ENCODE measurements around the gene CORO2A. TPM values are rescaled to one million over a fixed set of nuclear protein-coding genes. Genes with fewer than 3 reads are reported as not detected.

The CORO2A gene
- total RNA-seq, 1 experiment from 2014 or later: 1.7 TPM

DNA sequence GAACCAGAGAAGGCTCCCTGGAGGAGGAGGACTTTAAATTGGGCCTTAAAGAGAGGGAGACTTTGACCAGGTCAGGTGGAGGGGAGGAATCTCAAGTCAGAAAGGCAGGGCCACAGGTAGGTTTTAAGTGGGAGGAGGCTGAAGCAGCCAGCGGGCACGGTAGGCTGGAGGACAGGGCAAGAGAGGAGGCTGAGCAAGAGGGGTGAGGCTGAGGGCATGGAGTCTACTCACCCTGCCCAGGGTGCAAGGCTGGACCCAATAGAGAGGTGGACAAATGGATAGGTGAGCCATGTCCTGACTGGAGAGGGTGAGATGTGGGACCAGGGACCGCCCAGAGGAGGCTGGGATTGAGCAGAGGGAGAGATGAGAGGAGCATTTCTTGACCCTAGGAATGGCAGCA, 47.8 kb downstream of the CORO2A start:
- Histone ChIP-seq H4K20me1 (ENCODE audit: insufficient read depth, low read depth, low read length) (no peaks in the 10 kb centered on the region), H3K36me3 (ENCODE audit: insufficient read depth, low read length) (no peaks in the 10 kb centered on the region), H3K4me2 (ENCODE audit: low read depth, low read length, poor library complexity, severe bottlenecking) (no peak overlapping the region), H3K9me2 (replicated peaks; ENCODE audit: insufficient read depth, low read length) (no peaks in the 10 kb centered on the region), H3K9ac (ENCODE audit: low read length) (no peak overlapping the region), H3K27me3 (ENCODE audit: low read length) (no peaks in the 10 kb centered on the region), H2AFZ (ENCODE audit: low read length) (no peak overlapping the region), H3K79me2 (ENCODE audit: low read length) (no peaks in the 10 kb centered on the region), H3K4me3 (ENCODE audit: low read length) (no peak overlapping the region), H3K27ac (ENCODE audit: low read length) (no peak overlapping the region), H3K9me3 (ENCODE audit: low read length) (no peaks in the 10 kb centered on the region), H3K4me1 (ENCODE audit: low read length) (peaks cover 10% of the 10 kb centered on the region)
- no peak for DNase-seq

DNA sequence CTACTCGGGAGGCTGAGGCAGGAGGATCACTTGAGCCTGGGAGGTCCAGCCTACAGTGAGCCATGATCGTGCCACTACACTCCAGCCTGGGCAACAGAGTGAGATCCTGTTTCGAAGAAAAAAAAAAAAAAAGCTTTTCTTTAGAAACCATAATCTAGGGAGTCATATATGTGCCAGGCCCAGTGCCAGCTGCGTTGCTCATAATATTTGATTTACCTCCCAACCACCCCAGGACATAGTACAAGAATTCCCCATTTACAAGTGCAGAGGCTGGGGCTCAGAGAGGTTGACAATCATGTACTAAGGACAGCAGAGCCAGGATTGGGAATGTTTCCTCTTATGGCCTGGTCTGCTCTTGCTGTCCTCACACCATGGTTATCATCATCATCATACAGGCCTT, 48.4 kb downstream of the CORO2A start:
- H3K79me2 ChIP-seq (ENCODE audit: low read length): no peaks in the 10 kb centered on the region
- H3K4me3 ChIP-seq (ENCODE audit: low read length): no peak overlapping the region
- no peaks in the 10 kb centered on the region for H3K9me3 ChIP-seq (ENCODE audit: low read length)
- no peak overlapping the region for H3K27ac ChIP-seq (ENCODE audit: low read length)
- no peaks in the 10 kb centered on the region for H3K9me2 ChIP-seq (replicated peaks; ENCODE audit: insufficient read depth, low read length)
- H3K4me2 ChIP-seq (ENCODE audit: low read depth, low read length, poor library complexity, severe bottlenecking): no peak overlapping the region
- no peak for DNase-seq
- H3K4me1 ChIP-seq (ENCODE audit: low read length): peaks cover 10% of the 10 kb centered on the region
- no peak overlapping the region for H3K9ac ChIP-seq (ENCODE audit: low read length)
- H2AFZ ChIP-seq (ENCODE audit: low read length): no peak overlapping the region
- H3K36me3 ChIP-seq (ENCODE audit: insufficient read depth, low read length): no peaks in the 10 kb centered on the region
- H3K27me3 ChIP-seq (ENCODE audit: low read length): no peaks in the 10 kb centered on the region
- no peaks in the 10 kb centered on the region for H4K20me1 ChIP-seq (ENCODE audit: insufficient read depth, low read depth, low read length)

DNA sequence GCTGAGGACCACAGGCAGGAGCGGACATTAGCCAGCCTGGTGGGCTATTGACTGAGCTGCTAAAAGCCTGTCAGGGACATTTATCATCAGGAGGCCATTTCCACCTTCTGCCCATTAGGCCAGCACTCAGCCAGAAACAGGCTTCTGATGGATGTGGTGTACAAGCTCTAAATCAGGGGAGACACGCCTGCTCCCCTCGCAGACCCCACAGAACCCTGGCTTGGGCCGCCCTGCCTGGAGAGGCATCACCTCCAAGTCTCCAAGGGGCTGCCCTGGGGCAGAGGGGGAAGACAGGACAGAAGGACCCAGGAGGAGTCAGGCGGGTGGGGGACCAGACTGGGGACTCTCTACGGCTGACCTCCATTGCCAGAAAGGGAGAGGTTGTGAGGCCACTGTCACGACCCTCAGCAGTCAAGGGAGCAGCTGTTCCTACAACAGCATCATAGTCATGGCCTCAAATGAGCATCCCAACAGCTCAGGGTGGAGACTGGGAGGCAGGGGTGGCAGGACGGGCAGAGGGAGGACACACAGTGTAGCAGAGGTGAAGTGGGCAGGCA, 49.4 kb downstream of the CORO2A start:
- Histone ChIP-seq H3K4me2 (ENCODE audit: low read depth, low read length, poor library complexity, severe bottlenecking) (no peak overlapping the region), H2AFZ (ENCODE audit: low read length) (no peak overlapping the region), H3K4me3 (ENCODE audit: low read length) (no peak overlapping the region), H3K9me3 (ENCODE audit: low read length) (no peaks in the 10 kb centered on the region), H3K9me2 (replicated peaks; ENCODE audit: insufficient read depth, low read length) (no peaks in the 10 kb centered on the region), H3K9ac (ENCODE audit: low read length) (no peak overlapping the region), H4K20me1 (ENCODE audit: insufficient read depth, low read depth, low read length) (no peaks in the 10 kb centered on the region), H3K36me3 (ENCODE audit: insufficient read depth, low read length) (no peaks in the 10 kb centered on the region), H3K27me3 (ENCODE audit: low read length) (no peaks in the 10 kb centered on the region), H3K27ac (ENCODE audit: low read length) (no peak overlapping the region), H3K4me1 (ENCODE audit: low read length) (peaks cover 10% of the 10 kb centered on the region), H3K79me2 (ENCODE audit: low read length) (no peaks in the 10 kb centered on the region)
- DNase-seq: no peak

DNA sequence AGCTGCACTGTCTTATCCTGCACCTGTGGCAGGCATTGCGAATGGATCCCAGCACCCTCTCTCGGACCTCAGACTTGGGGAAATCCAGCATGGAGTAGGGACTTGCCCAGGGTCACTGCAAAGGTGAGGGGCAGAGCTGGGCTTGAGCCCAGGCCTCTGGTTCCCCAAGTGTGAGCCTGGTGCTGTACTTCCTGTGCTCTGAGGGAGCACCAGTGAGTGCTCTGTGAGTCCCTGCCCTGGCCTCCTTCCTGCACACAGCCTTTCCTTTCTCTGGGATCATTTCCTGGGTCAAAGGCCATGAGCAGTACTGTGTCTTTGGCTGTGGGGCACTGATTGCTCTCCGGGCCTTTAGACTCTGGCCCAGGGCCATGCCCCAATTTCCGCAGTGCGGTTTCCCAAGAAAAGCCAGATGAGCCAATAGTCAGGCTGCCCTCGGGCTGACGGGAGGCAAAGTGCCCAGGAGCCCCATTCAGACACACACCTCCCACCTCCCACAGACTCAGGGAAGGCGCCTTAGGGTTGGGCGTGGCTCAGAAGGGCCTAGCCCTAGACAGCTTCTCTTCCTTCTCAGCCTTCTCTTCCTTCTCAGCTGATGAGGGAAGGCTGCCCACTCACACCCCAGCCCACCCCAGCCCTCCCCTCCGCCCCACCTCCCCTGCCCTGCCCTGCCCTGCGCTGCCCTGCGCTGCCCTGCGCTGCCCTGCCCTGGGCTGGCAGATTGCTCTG, 50.1 kb downstream of the CORO2A start:
- no peak for DNase-seq
- Histone ChIP-seq H3K36me3 (ENCODE audit: insufficient read depth, low read length) (no peaks in the 10 kb centered on the region), H3K4me3 (ENCODE audit: low read length) (no peak overlapping the region), H3K9me3 (ENCODE audit: low read length) (no peaks in the 10 kb centered on the region), H3K9me2 (replicated peaks; ENCODE audit: insufficient read depth, low read length) (no peaks in the 10 kb centered on the region), H3K27ac (ENCODE audit: low read length) (no peak overlapping the region), H3K27me3 (ENCODE audit: low read length) (no peaks in the 10 kb centered on the region), H4K20me1 (ENCODE audit: insufficient read depth, low read depth, low read length) (no peaks in the 10 kb centered on the region), H3K9ac (ENCODE audit: low read length) (no peak overlapping the region), H3K4me1 (ENCODE audit: low read length) (peaks cover 10% of the 10 kb centered on the region), H2AFZ (ENCODE audit: low read length) (no peak overlapping the region), H3K4me2 (ENCODE audit: low read depth, low read length, poor library complexity, severe bottlenecking) (no peak overlapping the region), H3K79me2 (ENCODE audit: low read length) (no peaks in the 10 kb centered on the region)

DNA sequence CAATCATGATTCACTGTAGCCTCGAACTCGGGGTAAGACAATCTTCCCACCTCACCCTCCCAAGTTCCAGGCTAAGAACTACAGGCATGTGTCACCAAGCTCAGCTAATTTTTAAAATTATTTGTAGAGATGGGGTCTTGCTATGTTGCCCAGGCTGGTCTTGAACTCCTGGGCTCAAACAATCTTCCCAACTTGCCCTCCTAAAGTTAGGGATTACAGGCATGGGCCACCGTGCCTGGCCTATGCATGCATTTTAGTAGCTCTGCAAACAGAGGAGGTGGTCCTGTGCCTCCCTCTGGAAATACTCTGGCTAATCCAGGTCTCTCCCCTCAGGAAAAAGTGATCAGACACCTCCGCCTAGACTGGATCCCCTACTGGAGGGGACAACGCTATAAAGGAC, 51.9 kb downstream of the CORO2A start:
- Histone ChIP-seq H3K9ac (ENCODE audit: low read length) (no peak overlapping the region), H4K20me1 (ENCODE audit: insufficient read depth, low read depth, low read length) (no peaks in the 10 kb centered on the region), H3K27me3 (ENCODE audit: low read length) (no peaks in the 10 kb centered on the region), H3K4me2 (ENCODE audit: low read depth, low read length, poor library complexity, severe bottlenecking) (no peak overlapping the region), H3K79me2 (ENCODE audit: low read length) (no peaks in the 10 kb centered on the region), H3K4me1 (ENCODE audit: low read length) (no peaks in the 10 kb centered on the region), H3K9me3 (ENCODE audit: low read length) (no peaks in the 10 kb centered on the region), H2AFZ (ENCODE audit: low read length) (no peak overlapping the region), H3K4me3 (ENCODE audit: low read length) (no peak overlapping the region), H3K9me2 (replicated peaks; ENCODE audit: insufficient read depth, low read length) (no peaks in the 10 kb centered on the region), H3K36me3 (ENCODE audit: insufficient read depth, low read length) (no peaks in the 10 kb centered on the region), H3K27ac (ENCODE audit: low read length) (no peak overlapping the region)
- no peak for DNase-seq

DNA sequence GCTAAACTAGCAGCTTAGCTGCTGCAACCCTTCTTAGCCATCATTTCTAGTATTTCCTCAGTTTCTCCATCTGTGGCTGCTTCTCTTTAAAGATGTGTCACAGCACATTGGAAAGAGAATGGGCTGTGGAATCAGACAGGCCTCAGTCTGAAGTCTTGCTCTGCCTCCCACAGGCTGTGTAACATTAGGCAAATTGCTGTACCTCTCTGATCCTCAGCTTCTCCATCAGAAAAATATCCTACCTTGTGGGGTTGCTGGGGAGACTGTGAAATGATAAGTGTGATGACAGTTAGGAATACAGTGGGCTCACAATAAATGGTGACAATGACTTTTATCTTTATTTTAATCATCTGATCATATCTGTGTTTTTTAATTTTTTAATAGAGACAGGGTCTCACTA, 55.9 kb downstream of the CORO2A start:
- DNase-seq: no peak
- H3K4me1 ChIP-seq (ENCODE audit: low read length): peaks cover 6% of the 10 kb centered on the region
- H2AFZ ChIP-seq (ENCODE audit: low read length): no peak overlapping the region
- no peak overlapping the region for H3K4me2 ChIP-seq (ENCODE audit: low read depth, low read length, poor library complexity, severe bottlenecking)
- H3K36me3 ChIP-seq (ENCODE audit: insufficient read depth, low read length): no peaks in the 10 kb centered on the region
- no peaks in the 10 kb centered on the region for H3K9me3 ChIP-seq (ENCODE audit: low read length)
- no peak overlapping the region for H3K27ac ChIP-seq (ENCODE audit: low read length)
- no peak overlapping the region for H3K9ac ChIP-seq (ENCODE audit: low read length)
- H3K27me3 ChIP-seq (ENCODE audit: low read length): no peaks in the 10 kb centered on the region
- H4K20me1 ChIP-seq (ENCODE audit: insufficient read depth, low read depth, low read length): no peaks in the 10 kb centered on the region
- no peaks in the 10 kb centered on the region for H3K79me2 ChIP-seq (ENCODE audit: low read length)
- H3K4me3 ChIP-seq (ENCODE audit: low read length): no peak overlapping the region
- H3K9me2 ChIP-seq (replicated peaks; ENCODE audit: insufficient read depth, low read length): no peaks in the 10 kb centered on the region

DNA sequence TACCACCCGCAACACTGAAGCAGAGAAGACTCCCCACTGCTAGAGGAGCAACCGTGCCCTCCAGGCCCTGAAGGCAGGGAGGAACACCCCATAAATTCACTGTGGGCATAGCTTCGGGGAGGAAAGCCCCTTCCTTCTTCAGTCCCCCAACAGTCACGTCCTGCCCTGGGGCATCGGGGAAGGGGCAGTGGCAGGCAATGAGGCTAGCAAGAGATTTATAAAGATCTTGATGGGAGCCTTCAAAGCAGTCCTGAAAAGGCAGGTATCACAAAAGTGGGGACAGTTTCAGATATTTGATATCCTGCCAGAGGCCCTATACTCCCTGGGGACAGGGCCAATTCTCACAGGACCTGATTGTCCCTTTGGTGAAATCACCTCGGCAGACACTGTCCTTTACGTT, 56.5 kb downstream of the CORO2A start:
- Histone ChIP-seq H3K4me2 (ENCODE audit: low read depth, low read length, poor library complexity, severe bottlenecking) (no peak overlapping the region), H3K27ac (ENCODE audit: low read length) (no peak overlapping the region), H3K4me1 (ENCODE audit: low read length) (peaks cover 6% of the 10 kb centered on the region), H2AFZ (ENCODE audit: low read length) (no peak overlapping the region), H3K79me2 (ENCODE audit: low read length) (no peaks in the 10 kb centered on the region), H3K27me3 (ENCODE audit: low read length) (no peaks in the 10 kb centered on the region), H4K20me1 (ENCODE audit: insufficient read depth, low read depth, low read length) (no peaks in the 10 kb centered on the region), H3K36me3 (ENCODE audit: insufficient read depth, low read length) (no peaks in the 10 kb centered on the region), H3K4me3 (ENCODE audit: low read length) (no peak overlapping the region), H3K9me3 (ENCODE audit: low read length) (no peaks in the 10 kb centered on the region), H3K9ac (ENCODE audit: low read length) (no peak overlapping the region), H3K9me2 (replicated peaks; ENCODE audit: insufficient read depth, low read length) (no peaks in the 10 kb centered on the region)
- DNase-seq: no peak

DNA sequence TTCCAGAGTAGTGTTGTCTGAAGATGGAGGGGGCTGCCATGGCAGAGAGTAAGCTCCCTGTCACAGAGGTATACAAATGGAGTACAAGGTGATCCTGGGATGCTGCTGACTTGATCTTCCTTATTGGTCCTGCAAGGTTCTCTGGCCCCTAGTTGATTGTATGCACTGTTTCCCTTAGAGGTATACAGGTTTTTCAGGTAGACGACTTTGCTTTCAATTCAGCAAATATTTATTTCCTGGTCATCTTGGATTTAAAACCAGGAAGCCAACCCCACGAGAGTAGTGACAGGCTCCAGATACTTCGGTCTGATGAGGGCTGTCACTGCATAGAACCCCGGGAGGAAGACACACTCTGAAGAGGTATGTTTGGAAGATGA, 56.9 kb downstream of the CORO2A start:
- Histone ChIP-seq H4K20me1 (ENCODE audit: insufficient read depth, low read depth, low read length) (no peaks in the 10 kb centered on the region), H3K4me2 (ENCODE audit: low read depth, low read length, poor library complexity, severe bottlenecking) (no peak overlapping the region), H3K9me3 (ENCODE audit: low read length) (no peaks in the 10 kb centered on the region), H3K79me2 (ENCODE audit: low read length) (no peaks in the 10 kb centered on the region), H3K9me2 (replicated peaks; ENCODE audit: insufficient read depth, low read length) (no peaks in the 10 kb centered on the region), H2AFZ (ENCODE audit: low read length) (no peak overlapping the region), H3K36me3 (ENCODE audit: insufficient read depth, low read length) (no peaks in the 10 kb centered on the region), H3K4me3 (ENCODE audit: low read length) (no peak overlapping the region), H3K27ac (ENCODE audit: low read length) (no peak overlapping the region), H3K27me3 (ENCODE audit: low read length) (no peaks in the 10 kb centered on the region), H3K4me1 (ENCODE audit: low read length) (peaks cover 6% of the 10 kb centered on the region), H3K9ac (ENCODE audit: low read length) (no peak overlapping the region)
- no peak for DNase-seq

Data from Karpas-422 (cell line).